Omental fat pad (tissue), 4 donors: ENCODE results near the gene ANKRD1. TPM values are rescaled to one million over a fixed set of nuclear protein-coding genes. Genes with fewer than 3 reads are reported as not detected.

ENCODE experiments used
- ATAC-seq: fragments of 150-250 bp; one replicate; pipeline ENCODE4 v1.9.1; 2016; ENCODE audit warnings: mild to moderate bottlenecking, moderate library complexity; ENCODE audit not compliant: low FRiP score
- DNase-seq: peaks from one replicate; pipeline ENCODE4 v3.0.0-alpha.2; 2019; ENCODE audit warnings: low spot score
- CTCF ChIP-seq, 3 donors: fragments of 450-650 bp; IDR thresholded peaks; one replicate each; pipeline ENCODE4 v1.5.1; 2016 to 2017; ENCODE audit warnings: antibody characterized with exemption in 3 of 3, mild to moderate bottlenecking in 3 of 3, moderate library complexity in 2 of 3
- total RNA-seq, 4 donors: library from RNA; depleted of rRNA; stranded (reverse); fragments of >200 nt; gene quantifications; one replicate each; pipeline ENCODE4 v1.1.0, GENCODE V29; 2016

Gene ANKRD1
- total RNA-seq, 4 donors from 2014 or later, result 3.8 TPM; not detected in 3

- ATAC-seq (no peak), DNase-seq (no peak)
- no peak for TF ChIP-seq CTCF (IDR thresholded peaks at IDR 0.05)
Measured at GRCh38 chr10:90965720-90966119, 44.8 kb upstream of the ANKRD1 start.

GRCh38 chr10:90964781-90965465 is 44.0 kb upstream of the ANKRD1 start:
- DNase-seq, result no peak
- ATAC-seq, result no peak
- no peak for TF ChIP-seq CTCF (IDR thresholded peaks at IDR 0.05)

DNA sequence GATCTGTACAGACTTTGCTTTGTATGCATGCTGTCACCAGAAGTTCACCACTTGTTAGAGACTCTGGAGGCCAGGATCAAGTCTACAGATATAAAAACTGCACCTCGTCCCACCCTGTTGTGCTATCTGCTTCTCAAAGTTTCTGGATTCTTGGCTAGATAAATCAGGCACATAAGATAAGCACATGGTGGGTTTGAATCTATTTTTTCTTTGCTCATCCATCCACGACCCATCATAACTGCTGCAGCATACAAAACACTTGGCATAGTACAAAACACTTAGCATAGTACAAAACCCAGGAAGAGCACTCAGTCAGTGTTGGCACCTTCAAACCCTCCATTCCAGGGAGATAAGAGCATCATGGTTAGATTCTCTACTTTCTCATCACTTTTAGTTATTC is 42.4 kb upstream of the ANKRD1 start:
- ATAC-seq, result no peak
- no peak for DNase-seq
- TF ChIP-seq CTCF (IDR thresholded peaks at IDR 0.05), result no peak

GRCh38 chr10:90960355-90960814 is 39.5 kb upstream of the ANKRD1 start:
- no peak for TF ChIP-seq CTCF (IDR thresholded peaks at IDR 0.05)
- no peak for ATAC-seq
- no peak for DNase-seq

- DNase-seq, result no peak
- no peak for TF ChIP-seq CTCF (IDR thresholded peaks at IDR 0.05)
- no peak for ATAC-seq
Measured at GRCh38 chr10:90959826-90960225, 38.9 kb upstream of the ANKRD1 start.

DNA sequence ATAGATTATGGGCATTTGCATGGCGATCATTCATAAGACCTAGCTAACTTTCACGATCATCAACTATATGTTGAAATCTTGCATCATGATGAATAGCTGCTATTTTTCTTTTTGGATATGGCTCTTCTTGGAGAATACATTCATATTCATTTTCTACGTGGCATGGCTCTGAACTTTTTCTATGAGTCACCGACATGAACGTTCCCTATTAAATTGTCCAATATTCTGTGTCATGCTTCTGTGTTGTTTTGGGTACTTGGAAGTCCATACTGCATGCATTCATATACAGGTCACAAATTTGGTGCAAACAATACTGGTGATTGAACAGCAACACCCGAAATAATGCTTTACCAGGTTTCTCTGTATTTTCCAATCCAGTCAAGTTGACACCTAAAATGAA is 37.9 kb upstream of the ANKRD1 start:
- TF ChIP-seq CTCF (IDR thresholded peaks at IDR 0.05), result no peak
- no peak for ATAC-seq
- DNase-seq, result no peak
